Left ventricle myocardium inferior (tissue), 1 donor: ENCODE data around the gene IL17C. TPM values are rescaled to one million over a fixed set of nuclear protein-coding genes. Genes with fewer than 3 reads are reported as not detected.

ENCODE experiments used
- DNase-seq: peaks from one replicate; pipeline ENCODE4 v3.0.0-alpha.2; 2020
- H3K27ac ChIP-seq: fragments of 200-600 bp; replicated peaks from 2 replicates; pipeline ENCODE4 v1.8.0; 2021
- H3K27me3 ChIP-seq: fragments of 200-600 bp; 2 replicates; pipeline ENCODE4 v1.8.0; 2021; ENCODE audit warnings: low read depth
- H3K36me3 ChIP-seq: fragments of 200-600 bp; 2 replicates; pipeline ENCODE4 v1.8.0; 2021
- H3K4me1 ChIP-seq: fragments of 200-600 bp; 2 replicates; pipeline ENCODE4 v1.8.0; 2021
- H3K4me3 ChIP-seq: fragments of 200-600 bp; 2 replicates; pipeline ENCODE4 v1.8.0; 2021; ENCODE audit warnings: mild to moderate bottlenecking, moderate library complexity
- H3K9me3 ChIP-seq: fragments of 200-600 bp; replicated peaks from 2 replicates; pipeline ENCODE4 v1.8.0; 2021
- intact Hi-C: fragments of 100-400 bp; cut with micrococcal nuclease; formaldehyde crosslinking; loops from one replicate; pipeline ENCODE4 v1.11.0; 2022
- total RNA-seq: library from RNA; stranded (reverse); fragmentation: NEBNext Ultra II Directional; extraction: Animal tissue kit (Norgen Biotek cat#: 25700); gene quantifications from one replicate; pipeline ENCODE4 v1.2.1, GENCODE V29; 2021
- TF ChIP-seq, protein P1 (sequence below): fragments of 200-600 bp; IDR thresholded peaks from 2 replicates; pipeline ENCODE4 v1.8.0; 2021; ENCODE audit warnings: antibody characterized with exemption, mild to moderate bottlenecking, borderline replicate concordance
- donor health status: DM: no; HTN: yes; CAD: no; lungs with severe emphysema.

The IL17C gene
- total RNA-seq, 1 donor from 2014 or later: not detected

DNA sequence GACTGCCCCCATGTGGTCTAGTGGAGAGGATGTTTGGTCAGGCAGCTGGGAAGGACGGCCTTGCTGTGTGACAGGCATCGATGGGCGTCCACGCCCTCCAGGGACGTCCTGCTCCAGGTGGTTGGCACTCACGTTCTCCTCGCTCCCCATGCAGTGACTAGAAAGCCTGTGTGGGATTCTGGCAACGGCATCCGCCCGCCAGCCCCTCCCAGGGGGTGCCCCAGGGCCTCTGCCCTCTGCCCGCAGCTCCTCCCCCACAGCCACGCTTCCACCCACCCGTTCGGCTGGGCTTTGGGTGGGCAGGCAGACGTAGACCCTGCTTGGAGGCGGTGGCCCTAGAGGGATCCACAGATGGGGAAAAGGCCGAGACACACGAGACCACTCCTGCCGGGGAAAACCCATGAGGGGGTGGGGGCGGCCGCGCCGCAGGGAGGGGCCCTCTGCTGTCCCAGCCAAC lies 4.7 kb upstream of the IL17C start:
- DNase-seq: no peak
- Histone ChIP-seq H3K9me3 (no peaks in the 10 kb centered on the region), H3K4me3 (peak overlapping the region; percentile 65), H3K27me3 (peaks cover 40% of the 10 kb centered on the region), H3K36me3 (peaks cover 33% of the 10 kb centered on the region), H3K27ac (no peak overlapping the region), H3K4me1 (peaks cover 38% of the 10 kb centered on the region)
- TF ChIP-seq, protein P1, sequence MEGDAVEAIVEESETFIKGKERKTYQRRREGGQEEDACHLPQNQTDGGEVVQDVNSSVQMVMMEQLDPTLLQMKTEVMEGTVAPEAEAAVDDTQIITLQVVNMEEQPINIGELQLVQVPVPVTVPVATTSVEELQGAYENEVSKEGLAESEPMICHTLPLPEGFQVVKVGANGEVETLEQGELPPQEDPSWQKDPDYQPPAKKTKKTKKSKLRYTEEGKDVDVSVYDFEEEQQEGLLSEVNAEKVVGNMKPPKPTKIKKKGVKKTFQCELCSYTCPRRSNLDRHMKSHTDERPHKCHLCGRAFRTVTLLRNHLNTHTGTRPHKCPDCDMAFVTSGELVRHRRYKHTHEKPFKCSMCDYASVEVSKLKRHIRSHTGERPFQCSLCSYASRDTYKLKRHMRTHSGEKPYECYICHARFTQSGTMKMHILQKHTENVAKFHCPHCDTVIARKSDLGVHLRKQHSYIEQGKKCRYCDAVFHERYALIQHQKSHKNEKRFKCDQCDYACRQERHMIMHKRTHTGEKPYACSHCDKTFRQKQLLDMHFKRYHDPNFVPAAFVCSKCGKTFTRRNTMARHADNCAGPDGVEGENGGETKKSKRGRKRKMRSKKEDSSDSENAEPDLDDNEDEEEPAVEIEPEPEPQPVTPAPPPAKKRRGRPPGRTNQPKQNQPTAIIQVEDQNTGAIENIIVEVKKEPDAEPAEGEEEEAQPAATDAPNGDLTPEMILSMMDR: peak; percentile 38
- intact Hi-C loops: no loop called here

DNA sequence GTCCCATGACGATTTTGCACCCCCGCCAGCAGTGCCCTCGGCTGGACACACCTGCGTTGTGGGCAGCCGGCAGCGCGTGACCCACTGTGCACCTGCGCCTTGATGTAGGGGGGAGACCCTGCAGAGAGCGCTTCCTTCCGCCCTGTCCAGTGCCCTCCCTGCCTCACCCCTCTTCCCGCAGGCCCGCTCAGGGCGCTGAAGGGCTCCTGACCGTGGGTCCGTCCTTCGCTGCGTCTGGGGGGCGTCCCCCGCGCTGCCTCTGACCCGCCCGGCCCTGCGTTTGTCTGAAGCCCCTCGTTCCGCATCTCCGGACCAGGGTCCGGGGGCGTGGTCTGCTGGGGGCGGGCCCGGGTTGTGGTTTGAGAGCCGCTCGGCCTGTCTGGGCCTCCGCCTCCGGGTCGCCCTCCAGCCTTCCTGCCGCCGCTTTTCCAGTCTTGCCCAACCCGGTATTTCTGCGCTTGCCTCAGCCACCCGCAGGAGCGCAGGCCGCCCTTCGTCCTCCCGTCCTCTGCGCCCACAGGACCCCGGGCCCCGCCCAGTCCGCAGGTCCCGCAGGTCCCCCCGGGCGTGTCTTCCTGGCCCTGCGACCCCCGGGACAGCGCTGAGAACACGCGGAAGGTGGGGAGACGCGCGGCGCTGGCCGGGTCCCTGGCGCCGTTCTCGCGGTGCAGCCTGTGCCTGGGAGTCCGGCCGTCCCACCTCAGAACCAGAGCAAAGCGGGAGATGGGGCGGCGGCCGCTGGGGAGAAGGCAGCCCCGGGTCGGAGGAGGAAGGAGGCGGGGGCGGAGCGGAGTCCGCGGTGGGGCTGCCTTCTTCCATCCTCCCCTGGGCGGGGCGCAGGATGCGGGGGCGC lies 4.0 kb upstream of the IL17C start:
- no peaks in the 10 kb centered on the region for H3K9me3 ChIP-seq
- peaks cover 33% of the 10 kb centered on the region for H3K36me3 ChIP-seq
- peak overlapping the region; percentile 65 for H3K4me3 ChIP-seq
- peak; percentile 52 for DNase-seq
- TF ChIP-seq, protein P1: no peak
- peaks cover 31% of the 10 kb centered on the region for H3K4me1 ChIP-seq
- H3K27ac ChIP-seq: no peak overlapping the region
- intact Hi-C loops: no loop called here
- peaks cover 47% of the 10 kb centered on the region for H3K27me3 ChIP-seq

DNA sequence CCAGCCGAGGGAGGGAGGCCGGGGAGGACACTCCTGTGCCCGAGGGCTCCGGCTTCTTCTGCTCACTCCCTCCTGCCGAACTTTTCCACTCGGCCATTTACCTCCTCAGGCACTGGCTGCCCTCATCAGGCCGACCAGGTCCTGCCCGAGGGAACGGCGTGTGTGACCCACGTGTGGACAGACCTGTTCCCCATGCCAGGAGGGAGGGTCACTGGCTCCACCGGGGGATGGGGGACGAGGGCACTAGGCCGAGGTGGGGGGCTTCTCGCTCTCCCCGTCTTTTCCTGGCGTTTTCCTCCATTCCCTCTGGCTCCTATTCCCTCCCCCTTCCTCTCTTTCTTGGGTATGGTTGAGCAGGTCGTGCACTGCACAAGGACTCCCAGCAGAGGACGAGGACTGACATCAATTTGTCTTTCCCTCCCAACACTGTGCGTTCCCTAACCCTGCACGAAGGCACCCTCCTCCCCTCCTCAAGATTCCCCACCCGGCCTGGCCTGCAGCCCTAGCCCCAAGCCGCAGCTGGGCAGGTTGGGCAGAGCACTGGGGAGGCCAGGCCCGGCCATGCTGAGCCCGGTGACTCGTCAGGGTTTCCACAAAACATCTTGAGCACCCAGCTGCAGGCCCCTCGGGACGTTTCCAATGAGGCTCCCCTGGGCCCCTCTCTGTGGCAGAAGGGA lies 3.2 kb upstream of the IL17C start:
- Histone ChIP-seq H3K36me3 (peaks cover 26% of the 10 kb centered on the region), H3K4me3 (peak overlapping the region; percentile 65), H3K27ac (no peak overlapping the region), H3K4me1 (peaks cover 26% of the 10 kb centered on the region), H3K9me3 (no peaks in the 10 kb centered on the region), H3K27me3 (peaks cover 55% of the 10 kb centered on the region)
- intact Hi-C loops: no loop called here
- DNase-seq: no peak
- TF ChIP-seq, protein P1: no peak

DNA sequence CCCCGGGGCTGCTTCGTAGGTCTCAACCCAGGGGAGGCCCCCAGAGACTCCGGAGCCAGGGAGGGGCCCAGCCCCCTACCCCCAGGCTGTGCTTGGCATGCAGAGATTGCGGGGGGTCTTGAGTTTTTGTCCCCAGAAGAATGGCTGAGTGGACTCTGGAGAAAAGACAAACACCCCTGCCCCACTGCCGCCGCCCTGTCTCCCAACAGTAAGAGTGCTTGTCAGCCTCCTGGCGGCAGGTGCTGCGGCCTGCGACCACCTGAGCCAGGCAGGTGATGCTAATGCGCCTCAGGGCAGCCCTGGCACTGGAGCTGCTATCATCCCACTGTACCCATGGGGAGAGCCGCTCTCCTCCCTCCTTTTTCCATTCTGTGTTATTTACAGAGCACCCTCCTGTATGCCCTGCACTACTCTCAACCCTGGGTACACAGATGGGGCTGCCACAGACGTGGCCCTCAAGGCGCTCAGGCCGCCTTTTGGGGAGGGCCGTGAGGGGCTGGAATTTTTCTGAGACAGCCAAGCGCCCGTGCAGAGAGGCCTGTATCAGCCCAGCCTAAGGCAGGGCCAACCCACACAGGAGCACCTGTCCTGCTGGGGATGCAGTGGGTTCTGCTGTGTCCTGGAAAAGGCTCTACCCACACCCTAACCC lies 2.6 kb upstream of the IL17C start:
- Histone ChIP-seq H3K4me3 (no peak overlapping the region), H3K4me1 (peaks cover 19% of the 10 kb centered on the region), H3K27me3 (peaks cover 61% of the 10 kb centered on the region), H3K36me3 (peaks cover 19% of the 10 kb centered on the region), H3K9me3 (no peaks in the 10 kb centered on the region), H3K27ac (no peak overlapping the region)
- TF ChIP-seq, protein P1: no peak
- no peak for DNase-seq
- intact Hi-C loops: no loop called here

DNA sequence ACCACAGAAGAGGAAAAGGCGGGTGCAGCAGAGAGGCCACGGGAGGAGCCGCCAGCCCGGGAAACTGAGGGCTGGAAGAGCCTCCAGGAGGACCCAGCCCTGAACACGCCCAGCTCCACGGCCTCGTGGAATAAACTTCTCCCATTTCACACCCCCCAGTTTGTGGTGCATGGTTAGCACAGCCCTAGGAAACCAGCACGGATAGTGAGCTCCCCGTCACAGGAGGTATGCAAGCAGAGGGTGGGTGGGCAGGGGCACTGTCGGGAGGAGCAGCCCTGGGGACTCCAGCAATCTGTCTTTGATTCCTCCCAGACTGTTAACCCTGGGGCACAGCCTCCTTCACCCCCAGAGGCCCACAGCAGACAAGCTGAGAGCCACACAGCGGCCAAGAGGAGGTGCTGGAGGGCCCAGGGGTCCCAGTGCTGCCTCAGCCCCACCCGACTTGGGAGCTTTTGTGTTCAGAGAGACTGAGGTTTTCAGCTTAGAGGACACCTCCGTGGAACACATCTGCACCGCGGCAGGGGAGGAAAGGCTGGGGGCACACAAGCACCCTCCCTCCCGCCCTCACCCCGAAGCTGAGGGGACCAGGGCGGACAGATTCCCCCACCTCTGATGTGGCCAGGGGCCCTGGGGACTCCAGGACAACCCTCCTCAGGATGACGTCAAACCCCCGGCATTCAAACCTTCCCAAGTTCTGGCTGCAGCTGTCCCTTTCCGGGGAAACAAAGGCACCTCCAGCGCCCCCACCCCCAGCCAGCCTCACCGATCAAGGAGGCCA lies 1.7 kb upstream of the IL17C start:
- Histone ChIP-seq H3K27ac (no peak overlapping the region), H3K36me3 (peaks cover 10% of the 10 kb centered on the region), H3K4me3 (no peak overlapping the region), H3K4me1 (peaks cover 18% of the 10 kb centered on the region), H3K27me3 (peaks cover 68% of the 10 kb centered on the region), H3K9me3 (no peaks in the 10 kb centered on the region)
- TF ChIP-seq, protein P1: no peak
- no peak for DNase-seq
- intact Hi-C loops: no loop called here
